Natural killer cell (primary cell): ENCODE measurements around the gene HDAC11. TPM values are rescaled to one million over a fixed set of nuclear protein-coding genes. Genes with fewer than 3 reads are reported as not detected.

Source experiments
- ATAC-seq, 3 donors: fragments of 150-1000 bp in 2 of 3; fragments of 200-7000 bp in 1 of 3; cut with Tn5 transposase; 1 replicate in 1 of 3; 2 replicates in 2 of 3; pipeline ENCODE4 v1.10.0; 2021; ENCODE audit warnings: mild to moderate bottlenecking in 2 of 3, moderate library complexity in 2 of 3
- DNase-seq, 2 donors: peaks; one replicate each; pipeline versions ENCODE4 v3.0.0 to v3.0.0-alpha.2; 2013 to 2021; ENCODE audit warnings: mixed read lengths in 1 of 2
- H3K27ac ChIP-seq: one replicate; pipeline ENCODE4 v1.5.1; 2013; ENCODE audit warnings: mild to moderate bottlenecking, low read length
- H3K27me3 ChIP-seq: one replicate; pipeline ENCODE4 v1.6.1; 2013; ENCODE audit warnings: low read length; ENCODE audit not compliant: control insufficient read depth, insufficient read depth
- H3K36me3 ChIP-seq: one replicate; pipeline ENCODE4 v1.6.1; 2013; ENCODE audit warnings: low read length; ENCODE audit not compliant: control insufficient read depth, insufficient read depth
- H3K4me1 ChIP-seq: one replicate; pipeline ENCODE4 v1.6.1; 2013; ENCODE audit warnings: low read length; ENCODE audit not compliant: control insufficient read depth, insufficient read depth
- H3K4me3 ChIP-seq: one replicate; pipeline ENCODE4 v1.5.1; 2013; ENCODE audit warnings: low read length
- H3K9me3 ChIP-seq: one replicate; pipeline ENCODE4 v1.6.1; 2013; ENCODE audit warnings: low read length; ENCODE audit not compliant: control insufficient read depth, insufficient read depth
- H3K27ac Mint-ChIP-seq, 2 donors: one replicate each; pipeline ENCODE4 v1.8.0; 2022; ENCODE audit warnings: mild to moderate bottlenecking in 2 of 2, mixed read lengths in 2 of 2, moderate library complexity in 1 of 2
- H3K27me3 Mint-ChIP-seq, 2 donors: one replicate each; pipeline ENCODE4 v1.8.0; 2022; ENCODE audit warnings: low read depth in 2 of 2, mixed read lengths in 2 of 2
- H3K36me3 Mint-ChIP-seq: one replicate; pipeline ENCODE4 v1.8.0; 2022; ENCODE audit warnings: mixed read lengths
- H3K4me1 Mint-ChIP-seq, 2 donors: one replicate each; pipeline ENCODE4 v1.8.0; 2022; ENCODE audit warnings: mixed read lengths in 2 of 2
- H3K4me3 Mint-ChIP-seq: one replicate; pipeline ENCODE4 v1.8.0; 2022; ENCODE audit warnings: mild to moderate bottlenecking, moderate library complexity, mixed read lengths
- H3K9me3 Mint-ChIP-seq, 2 donors: one replicate each; pipeline ENCODE4 v1.8.0; 2022; ENCODE audit warnings: mixed read lengths in 2 of 2
- CTCF ChIP-seq: fragments of 200-600 bp; IDR thresholded peaks from one replicate; pipeline ENCODE4 v1.8.0; 2022; ENCODE audit warnings: antibody characterized with exemption
- WGBS: methylation state at CpG from one replicate; pipeline ENCODE4 v1.1.7; 2013; ENCODE audit warnings: missing lambda C conversion rate; ENCODE audit not compliant: insufficient coverage; 5-methylcytosine and 5-hydroxymethylcytosine counted together
- intact Hi-C: fragments of 100-400 bp; cut with micrococcal nuclease; formaldehyde crosslinking; loops from one replicate; pipeline ENCODE4 v1.14.2; 2022
- total RNA-seq, 4 donors: library from RNA; stranded (reverse); fragments of 120-200 nt in 1 of 4; gene quantifications; one replicate each; pipeline versions ENCODE4 v1.2.3 to v1.2.4, GENCODE V29; 2013 to 2022

The HDAC11 gene
- total RNA-seq, 3 donors from 2014 or later (not counting 1 experiment from before 2014, with no cell fraction given) = 3.4 to 5.3 (median 3.9) TPM

DNA sequence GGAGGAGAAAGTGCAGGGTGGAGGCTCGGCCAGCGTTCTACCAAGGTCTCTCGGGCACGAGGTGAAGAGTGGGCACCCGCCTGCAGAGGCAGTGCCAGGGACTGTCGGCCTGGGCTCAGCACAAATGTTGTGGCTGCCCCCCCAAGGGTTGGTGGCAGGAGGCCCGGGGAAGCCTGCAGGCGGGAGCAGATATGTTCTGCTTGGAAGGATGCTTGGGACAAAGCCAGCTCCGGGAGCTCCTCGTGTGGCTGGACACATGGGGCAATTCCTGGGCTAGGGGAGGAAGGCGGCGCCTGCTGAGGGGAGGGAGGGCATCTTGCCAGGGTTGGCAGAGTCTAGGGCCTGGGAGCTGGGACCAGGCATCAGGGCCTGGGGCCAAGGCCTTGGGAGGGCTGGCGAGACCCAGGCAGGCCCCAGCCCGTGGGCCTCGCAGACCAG lies 38.4 kb downstream of the HDAC11 start:
- no peaks in the 10 kb centered on the region for H3K4me1 Mint-ChIP-seq
- WGBS = 92% methylated on average over 15 of the region's 15 CpGs

GRCh38 chr3:13519006-13519791 lies 39.1 kb downstream of the HDAC11 start:
- DNase-seq (no peak), ATAC-seq (no peak)
- no peak overlapping the region for H3K4me3 ChIP-seq
- no peak overlapping the region for H3K27ac Mint-ChIP-seq
- H3K27me3 ChIP-seq = no peaks in the 10 kb centered on the region
- H3K27me3 Mint-ChIP-seq = peaks cover 0 to 4% of the 10 kb centered on the region in 2 donors
- no peaks in the 10 kb centered on the region for H3K4me1 ChIP-seq
- H3K27ac ChIP-seq = no peak overlapping the region
- no peaks in the 10 kb centered on the region for H3K9me3 Mint-ChIP-seq
- 90% methylated on average over 18 of the region's 19 CpGs for WGBS
- TF ChIP-seq CTCF = no peak
- intact Hi-C loops = no loop called here
- H3K9me3 ChIP-seq = no peaks in the 10 kb centered on the region
- no peaks in the 10 kb centered on the region for H3K36me3 ChIP-seq
- no peaks in the 10 kb centered on the region for H3K4me1 Mint-ChIP-seq
- H3K36me3 Mint-ChIP-seq = no peaks in the 10 kb centered on the region
- H3K4me3 Mint-ChIP-seq = no peak overlapping the region

More for the DNA sequence above, 38.4 kb downstream of the HDAC11 start:
- Histone ChIP-seq H3K36me3 (no peaks in the 10 kb centered on the region), H3K4me3 (no peak overlapping the region), H3K9me3 (no peaks in the 10 kb centered on the region), H3K4me1 (no peaks in the 10 kb centered on the region), H3K27ac (no peak overlapping the region), H3K27me3 (no peaks in the 10 kb centered on the region)
- TF ChIP-seq CTCF = no peak
- Mint-ChIP-seq H3K27ac (no peak overlapping the region), H3K4me3 (no peak overlapping the region), H3K36me3 (no peaks in the 10 kb centered on the region), H3K27me3 (peaks cover 0 to 4% of the 10 kb centered on the region in 2 donors), H3K9me3 (no peaks in the 10 kb centered on the region)
- no peak for DNase-seq
- intact Hi-C loops = no loop called here
- no peak for ATAC-seq

DNA sequence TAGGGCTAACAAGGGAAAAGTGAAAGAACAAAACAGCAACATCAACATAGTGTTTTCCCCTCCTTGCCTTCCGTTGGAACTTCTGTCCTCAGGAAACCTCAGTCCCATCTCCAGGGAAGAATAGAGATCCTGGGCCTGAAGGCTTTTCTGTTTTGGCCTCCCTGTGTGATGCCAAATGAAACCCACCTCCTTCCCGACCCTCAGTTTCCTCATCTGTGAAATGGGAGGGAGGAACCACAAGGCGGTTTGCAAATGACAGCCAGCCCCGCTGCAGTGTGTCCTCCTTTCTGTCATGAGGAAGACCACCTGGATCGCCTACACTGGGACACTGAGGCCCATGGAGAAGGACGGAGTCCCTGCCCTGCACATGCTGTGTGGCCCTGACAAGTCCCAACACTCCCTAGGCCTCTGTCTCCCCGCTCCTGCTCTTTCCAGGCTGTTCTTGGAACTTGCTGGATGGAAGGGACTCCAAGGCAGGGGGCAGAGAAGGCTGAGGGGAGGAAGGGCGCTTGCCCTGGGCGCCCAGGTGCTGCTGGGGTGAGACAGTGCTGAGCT lies 40.3 kb downstream of the HDAC11 start:
- Histone ChIP-seq H3K27ac (no peak overlapping the region), H3K4me3 (no peak overlapping the region), H3K36me3 (no peaks in the 10 kb centered on the region), H3K27me3 (no peaks in the 10 kb centered on the region), H3K4me1 (no peaks in the 10 kb centered on the region), H3K9me3 (no peaks in the 10 kb centered on the region)
- WGBS = 85% methylated on average over 9 of the region's 9 CpGs
- DNase-seq = no peak
- Mint-ChIP-seq H3K9me3 (no peaks in the 10 kb centered on the region), H3K36me3 (no peaks in the 10 kb centered on the region), H3K27ac (no peak overlapping the region), H3K27me3 (peaks cover 0 to 4% of the 10 kb centered on the region in 2 donors), H3K4me1 (no peaks in the 10 kb centered on the region), H3K4me3 (no peak overlapping the region)
- no peak for ATAC-seq
- TF ChIP-seq CTCF = no peak
- intact Hi-C loops = no loop called here
